Measurements from ENCODE around the gene CABP4.

The CABP4 gene

DNA sequence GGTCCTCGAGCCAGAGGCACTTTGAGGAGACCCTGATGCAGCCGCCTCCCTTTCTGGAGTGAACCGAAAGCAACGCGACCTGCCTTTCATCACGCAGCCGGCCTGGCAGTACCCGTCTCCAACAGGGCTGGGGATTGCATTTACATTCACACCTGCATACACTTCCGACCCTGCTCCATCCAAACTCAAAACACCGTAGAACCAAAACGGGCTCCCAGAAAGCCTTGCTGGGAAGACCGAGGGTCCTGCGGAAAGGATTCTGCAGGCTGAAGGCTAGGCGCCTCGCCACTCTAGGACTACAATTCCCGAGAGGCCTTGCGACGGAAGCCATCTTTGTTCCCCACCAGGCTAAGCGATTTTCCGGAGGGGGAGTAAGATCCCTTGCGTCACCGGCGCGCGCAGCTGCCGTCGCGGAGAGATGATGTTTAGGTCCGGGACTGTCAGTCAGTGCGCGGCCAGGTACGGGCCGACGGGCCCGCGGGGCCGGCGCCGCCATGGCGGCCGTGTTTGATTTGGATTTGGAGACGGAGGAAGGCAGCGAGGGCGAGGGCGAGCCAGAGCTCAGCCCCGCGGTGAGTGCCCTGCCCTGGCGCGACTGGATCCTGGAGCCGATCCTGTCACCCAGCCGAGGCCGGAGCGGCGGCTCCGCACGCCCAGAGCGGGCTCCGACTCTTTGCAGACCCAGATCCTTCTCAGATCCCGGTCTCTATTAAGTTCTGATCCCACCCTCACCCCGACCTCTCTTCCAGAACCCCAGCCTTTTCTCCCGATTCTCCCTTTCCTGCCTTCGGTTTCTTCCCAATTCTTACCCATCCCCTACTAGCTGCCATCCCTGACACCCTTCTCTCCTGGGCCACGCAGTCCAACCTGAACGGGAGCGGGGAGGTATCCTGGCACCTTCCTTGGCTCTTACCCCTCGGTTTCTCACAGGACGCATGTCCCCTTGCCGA is 26.8 kb upstream of the CABP4 start, which contains the start of gene RPS6KB2:
RPS6KB2 (plus strand) TSS at position 443 of the 950 bp plus-strand sequence; CDS start at position 495, 52 bp downstream.
- Mint-ChIP-seq H3K9me3 (no peaks in the 10 kb centered on the region), H3K4me1 (ENCODE audit: low read depth) (peaks cover 45% of the 10 kb centered on the region), H3K27me3 (no peaks in the 10 kb centered on the region), H3K27ac (peak within 1 kb of the TSS; percentile 97), H3K4me3 (peak within 1 kb of the TSS; percentile 98), H3K36me3 (ENCODE audit: low read depth) (peaks cover 12% of the 10 kb centered on the region)

GRCh38 chr11:67429038-67429668 is 26.0 kb upstream of the CABP4 start:
- H3K27me3 Mint-ChIP-seq = no peaks in the 10 kb centered on the region
- no peaks in the 10 kb centered on the region for H3K9me3 Mint-ChIP-seq
- peaks cover 54% of the 10 kb centered on the region for H3K4me1 Mint-ChIP-seq (ENCODE audit: low read depth)
- H3K36me3 Mint-ChIP-seq (ENCODE audit: low read depth) = peaks cover 12% of the 10 kb centered on the region
- H3K27ac Mint-ChIP-seq = peak overlapping the region; percentile 97
- H3K4me3 Mint-ChIP-seq = peak overlapping the region; percentile 98

DNA sequence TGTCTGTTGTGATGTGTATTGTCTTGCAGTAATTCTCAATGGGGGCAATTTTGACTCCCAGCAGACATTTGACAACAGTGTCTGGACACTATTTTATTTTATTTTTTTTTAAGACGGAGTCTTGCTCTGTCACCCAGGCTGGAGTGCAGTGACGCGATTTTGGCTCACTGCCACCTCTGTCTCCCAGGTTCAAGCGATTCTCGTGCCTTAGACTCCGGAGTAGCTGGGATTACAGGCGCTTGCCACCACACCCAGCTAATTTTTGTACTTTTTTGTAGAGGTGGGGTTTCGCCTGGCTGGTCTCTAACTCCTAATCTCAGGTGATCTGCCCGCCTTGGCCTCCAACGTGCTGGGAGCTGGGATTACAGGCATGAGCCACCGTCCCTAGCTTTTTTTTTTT is 25.4 kb upstream of the CABP4 start:
- H3K9me3 Mint-ChIP-seq = no peaks in the 10 kb centered on the region
- H3K27me3 Mint-ChIP-seq = no peaks in the 10 kb centered on the region
- peaks cover 12% of the 10 kb centered on the region for H3K36me3 Mint-ChIP-seq (ENCODE audit: low read depth)
- peaks cover 59% of the 10 kb centered on the region for H3K4me1 Mint-ChIP-seq (ENCODE audit: low read depth)
- no peak overlapping the region for H3K27ac Mint-ChIP-seq
- H3K4me3 Mint-ChIP-seq = peak overlapping the region; percentile 98

- Mint-ChIP-seq H3K27me3 (no peaks in the 10 kb centered on the region), H3K4me1 (ENCODE audit: low read depth) (peaks cover 72% of the 10 kb centered on the region), H3K4me3 (peak overlapping the region; percentile 32), H3K27ac (peak overlapping the region; percentile 52), H3K36me3 (ENCODE audit: low read depth) (peaks cover 26% of the 10 kb centered on the region), H3K9me3 (no peaks in the 10 kb centered on the region)
These were observed 23.6 kb upstream of the CABP4 start for GRCh38 chr11:67431346-67432249.

DNA sequence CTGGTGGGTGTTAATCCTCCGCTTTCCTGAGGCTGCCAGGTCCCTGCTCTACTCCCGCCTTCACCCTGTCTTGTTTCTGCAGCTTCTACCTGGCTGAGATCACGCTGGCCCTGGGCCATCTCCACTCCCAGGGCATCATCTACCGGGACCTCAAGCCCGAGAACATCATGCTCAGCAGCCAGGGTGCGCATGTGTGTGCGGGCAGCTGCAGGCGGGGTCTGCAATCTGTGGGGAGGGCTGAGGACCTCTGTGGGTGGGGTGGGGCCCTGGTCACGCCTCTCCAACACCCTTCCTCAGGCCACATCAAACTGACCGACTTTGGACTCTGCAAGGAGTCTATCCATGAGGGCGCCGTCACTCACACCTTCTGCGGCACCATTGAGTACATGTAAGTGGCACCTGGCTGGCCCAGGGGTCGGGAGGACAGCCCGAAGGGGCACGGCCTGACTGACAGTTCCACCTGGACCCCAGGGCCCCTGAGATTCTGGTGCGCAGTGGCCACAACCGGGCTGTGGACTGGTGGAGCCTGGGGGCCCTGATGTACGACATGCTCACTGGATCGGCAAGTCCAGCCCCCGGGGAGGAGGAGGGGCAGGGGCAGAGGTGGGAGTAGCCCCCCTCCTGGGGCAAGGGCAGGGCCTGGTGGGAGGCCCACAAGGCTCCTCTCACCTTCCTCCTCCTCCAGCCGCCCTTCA is 22.4 kb upstream of the CABP4 start:
- Mint-ChIP-seq H3K36me3 (ENCODE audit: low read depth) (peaks cover 31% of the 10 kb centered on the region), H3K4me3 (no peak overlapping the region), H3K27ac (peak overlapping the region; percentile 47), H3K27me3 (no peaks in the 10 kb centered on the region), H3K4me1 (ENCODE audit: low read depth) (peaks cover 68% of the 10 kb centered on the region), H3K9me3 (no peaks in the 10 kb centered on the region)

DNA sequence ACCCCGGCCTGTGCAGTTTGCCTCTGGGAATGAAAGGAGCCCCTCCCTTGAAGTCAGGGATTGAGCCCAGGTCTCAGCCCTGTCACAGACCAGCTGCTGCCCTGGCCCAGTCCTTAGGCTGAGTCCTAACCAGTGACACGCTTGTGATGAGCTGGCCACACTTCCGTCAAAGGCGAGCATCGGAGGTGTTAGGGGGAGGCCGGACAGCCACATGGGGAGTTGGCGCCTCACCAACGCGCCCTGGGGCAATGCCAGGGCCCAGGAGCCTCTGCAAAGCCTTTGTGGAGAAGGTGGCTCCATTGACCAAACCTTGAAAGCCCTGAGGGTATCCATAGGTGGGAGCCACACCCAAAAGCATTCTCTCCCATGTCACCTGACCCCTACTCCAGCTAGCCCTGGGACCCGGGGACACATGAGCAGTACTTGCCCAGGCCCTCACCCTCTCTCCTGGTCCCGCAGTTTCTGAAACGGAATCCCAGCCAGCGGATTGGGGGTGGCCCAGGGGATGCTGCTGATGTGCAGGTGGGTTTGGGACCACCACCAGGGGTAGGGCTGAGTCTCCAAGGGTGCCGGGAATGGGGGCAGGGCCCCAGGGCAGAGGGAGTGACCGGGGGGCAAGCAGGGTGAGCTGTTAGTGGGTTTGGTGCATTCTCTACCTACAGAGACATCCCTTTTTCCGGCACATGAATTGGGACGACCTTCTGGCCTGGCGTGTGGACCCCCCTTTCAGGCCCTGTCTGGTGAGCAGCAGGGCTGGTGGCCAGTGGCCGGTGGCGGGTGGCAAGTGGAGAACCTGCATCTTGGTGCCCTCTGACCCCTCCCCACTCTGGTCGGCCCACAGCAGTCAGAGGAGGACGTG is 21.4 kb upstream of the CABP4 start:
- Mint-ChIP-seq H3K27ac (peak overlapping the region; percentile 87), H3K36me3 (ENCODE audit: low read depth) (peaks cover 34% of the 10 kb centered on the region), H3K4me1 (ENCODE audit: low read depth) (peaks cover 66% of the 10 kb centered on the region)

GRCh38 chr11:67434395-67434881 is 20.7 kb upstream of the CABP4 start:
- no peaks in the 10 kb centered on the region for H3K9me3 Mint-ChIP-seq
- H3K36me3 Mint-ChIP-seq (ENCODE audit: low read depth) = peaks cover 34% of the 10 kb centered on the region
- H3K4me1 Mint-ChIP-seq (ENCODE audit: low read depth) = peaks cover 68% of the 10 kb centered on the region
- H3K27ac Mint-ChIP-seq = peak overlapping the region; percentile 87
- peak overlapping the region; percentile 51 for H3K4me3 Mint-ChIP-seq
- no peaks in the 10 kb centered on the region for H3K27me3 Mint-ChIP-seq

More for the DNA sequence above, 21.4 kb upstream of the CABP4 start:
- no peaks in the 10 kb centered on the region for H3K27me3 Mint-ChIP-seq
- H3K9me3 Mint-ChIP-seq = no peaks in the 10 kb centered on the region
- peak overlapping the region; percentile 51 for H3K4me3 Mint-ChIP-seq

DNA sequence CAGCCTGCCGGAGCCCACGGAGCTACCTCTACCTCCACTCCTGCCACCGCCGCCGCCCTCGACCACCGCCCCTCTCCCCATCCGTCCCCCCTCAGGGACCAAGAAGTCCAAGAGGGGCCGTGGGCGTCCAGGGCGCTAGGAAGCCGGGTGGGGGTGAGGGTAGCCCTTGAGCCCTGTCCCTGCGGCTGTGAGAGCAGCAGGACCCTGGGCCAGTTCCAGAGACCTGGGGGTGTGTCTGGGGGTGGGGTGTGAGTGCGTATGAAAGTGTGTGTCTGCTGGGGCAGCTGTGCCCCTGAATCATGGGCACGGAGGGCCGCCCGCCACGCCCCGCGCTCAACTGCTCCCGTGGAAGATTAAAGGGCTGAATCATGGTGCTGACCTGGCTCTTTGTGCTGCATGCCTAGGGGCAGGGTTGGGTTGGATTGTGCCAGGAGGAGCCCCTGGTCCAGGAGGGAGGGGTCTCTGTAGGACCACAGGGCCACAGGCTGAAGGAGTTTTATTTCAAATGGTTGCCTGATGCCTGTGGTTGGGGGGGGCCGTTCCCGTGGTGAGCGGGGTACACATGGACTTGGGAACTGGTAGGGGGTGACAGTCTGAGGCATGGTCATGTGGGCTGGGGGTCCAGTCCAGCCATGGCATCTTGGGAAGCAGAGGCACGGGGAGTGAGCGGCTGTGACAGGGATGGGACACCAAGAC is 20.0 kb upstream of the CABP4 start:
- Mint-ChIP-seq H3K4me1 (ENCODE audit: low read depth) (peaks cover 68% of the 10 kb centered on the region), H3K9me3 (no peaks in the 10 kb centered on the region), H3K36me3 (ENCODE audit: low read depth) (peaks cover 34% of the 10 kb centered on the region), H3K4me3 (peak overlapping the region; percentile 91), H3K27me3 (no peaks in the 10 kb centered on the region), H3K27ac (peak overlapping the region; percentile 93)

DNA sequence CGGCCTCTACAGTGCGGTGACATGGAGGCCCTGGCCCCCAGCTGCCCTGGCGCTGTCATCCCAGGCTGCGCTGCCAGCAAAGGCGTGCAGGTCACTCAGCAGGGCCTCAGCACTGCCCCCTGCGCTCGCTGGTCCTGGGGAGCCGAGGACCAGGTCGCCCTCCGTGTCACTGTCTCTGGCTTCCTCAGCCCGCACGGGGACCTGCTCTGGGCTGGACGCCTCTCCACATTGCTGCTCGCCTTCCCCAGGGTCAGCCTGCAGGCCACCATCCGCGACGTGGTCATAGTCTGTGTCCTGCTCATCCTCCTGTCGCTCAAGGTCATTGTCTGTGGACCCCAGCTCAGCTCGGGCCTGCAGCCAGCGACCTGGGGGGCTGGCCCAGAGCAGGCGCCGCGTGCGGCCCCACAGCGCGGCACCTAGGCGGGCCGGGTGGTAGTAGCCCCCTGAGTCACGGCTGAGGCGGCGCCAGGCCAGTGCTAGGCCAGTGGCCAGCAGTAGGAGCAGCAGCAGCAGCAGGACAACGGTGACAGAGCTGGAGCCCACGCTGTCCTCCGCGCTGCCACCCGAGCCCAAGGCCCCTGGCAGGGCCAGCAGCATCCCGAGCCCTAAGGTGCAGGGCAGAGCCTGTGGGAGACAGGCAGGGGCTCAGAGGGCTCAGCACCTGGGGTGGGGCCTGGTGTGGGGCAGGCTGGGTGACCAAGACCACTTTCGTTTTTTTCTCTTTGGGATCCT is 19.3 kb upstream of the CABP4 start:
- H3K9me3 Mint-ChIP-seq = no peaks in the 10 kb centered on the region
- peaks cover 70% of the 10 kb centered on the region for H3K4me1 Mint-ChIP-seq (ENCODE audit: low read depth)

DNA sequence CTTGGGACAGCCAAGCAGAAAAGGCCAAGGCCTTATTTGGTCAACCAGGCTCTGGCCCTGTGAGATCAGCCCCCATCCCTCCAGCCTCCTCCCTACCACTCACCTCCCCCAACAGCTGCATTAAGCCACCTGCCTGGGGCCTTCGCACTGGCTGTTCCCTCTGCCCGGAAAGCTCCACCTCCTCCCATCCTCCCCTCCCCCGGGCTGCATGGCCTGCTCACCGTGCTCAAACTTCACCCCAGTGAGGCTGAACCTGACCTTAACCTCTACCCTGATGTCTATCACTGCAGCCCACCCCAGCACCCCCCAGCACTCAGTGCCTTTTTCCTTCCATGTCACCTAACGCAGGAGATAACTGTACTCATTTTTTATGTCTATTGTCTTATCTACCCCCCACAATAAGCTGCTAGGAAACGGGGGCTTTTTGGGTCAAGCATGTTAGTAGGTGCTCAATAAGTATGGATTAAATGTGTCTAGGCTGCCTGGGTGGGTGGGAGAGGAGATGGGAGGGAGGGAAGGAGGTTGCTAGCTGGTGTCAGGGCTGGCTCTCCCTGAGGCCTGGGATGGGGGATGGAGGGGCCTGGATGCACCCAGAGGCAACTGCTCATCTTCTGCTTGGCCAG is 18.6 kb upstream of the CABP4 start:
- Mint-ChIP-seq H3K4me3 (peak overlapping the region; percentile 91), H3K36me3 (ENCODE audit: low read depth) (peaks cover 30% of the 10 kb centered on the region), H3K27me3 (no peaks in the 10 kb centered on the region), H3K27ac (peak overlapping the region; percentile 98), H3K4me1 (ENCODE audit: low read depth) (peaks cover 74% of the 10 kb centered on the region), H3K9me3 (no peaks in the 10 kb centered on the region)

More for the DNA sequence above, 19.3 kb upstream of the CABP4 start:
- Mint-ChIP-seq H3K27ac (peak overlapping the region; percentile 98), H3K36me3 (ENCODE audit: low read depth) (peaks cover 30% of the 10 kb centered on the region), H3K27me3 (no peaks in the 10 kb centered on the region), H3K4me3 (peak overlapping the region; percentile 91)

- H3K36me3 Mint-ChIP-seq (ENCODE audit: low read depth) = peaks cover 23% of the 10 kb centered on the region
- peak within 1 kb of the TSS; percentile 91 for H3K4me3 Mint-ChIP-seq
- no peaks in the 10 kb centered on the region for H3K9me3 Mint-ChIP-seq
- H3K4me1 Mint-ChIP-seq (ENCODE audit: low read depth) = peaks cover 73% of the 10 kb centered on the region
- H3K27me3 Mint-ChIP-seq = no peaks in the 10 kb centered on the region
- peak within 1 kb of the TSS; percentile 98 for H3K27ac Mint-ChIP-seq
These were observed 17.9 kb upstream of the CABP4 start, which contains the start of gene PTPRCAP for GRCh38 chr11:67437082-67437808. Gene PTPRCAP (minus strand): TSS chr11:67437682. CDS start chr11:67437619, 63 bp downstream.

Data from stimulated activated naive CD8-positive, alpha-beta T cell treated with anti-CD3 and anti-CD28 coated beads, Interleukin-15, Interleukin-2, amounts not matched to agents 100 ng/mL and 50 ng/mL, for 24 hours (primary cell).